Measurements from ENCODE around the gene KRTAP10-7.
"Not testable (repeated sequence)": the region's sequence is repeated elsewhere in the genome, so short reads cannot be mapped to it uniquely, and the experiment has no call there.

KRTAP10-7 gene

GRCh38 chr21:44612669-44613229, 12.4 kb downstream of the KRTAP10-7 start:
- no peak for DNase-seq

- no peak for DNase-seq
These were observed 13.2 kb downstream of the KRTAP10-7 start for GRCh38 chr21:44613386-44614155.

GRCh38 chr21:44614161-44614631, 13.8 kb downstream of the KRTAP10-7 start:
- DNase-seq, result no peak

GRCh38 chr21:44614961-44615391, 14.6 kb downstream of the KRTAP10-7 start:
- DNase-seq, result no peak

DNA sequence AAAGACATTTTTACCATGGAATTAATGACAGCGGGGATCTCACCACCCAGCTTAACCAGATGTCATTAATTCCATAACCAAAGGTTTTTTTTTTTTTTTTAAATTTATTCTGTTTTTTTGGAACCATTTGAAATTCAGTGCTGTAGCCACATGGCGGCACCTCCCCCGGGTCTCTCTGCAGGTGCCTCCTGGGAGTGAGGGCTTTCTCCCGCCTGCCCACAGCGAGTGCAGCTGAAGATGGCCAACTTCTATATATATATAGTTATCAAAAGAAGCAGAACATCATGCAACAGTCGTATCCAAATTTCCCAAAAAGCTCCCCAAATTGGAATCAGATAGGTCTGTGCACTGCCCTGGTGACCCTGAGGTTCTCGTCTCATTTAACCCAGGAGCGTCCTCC, 15.1 kb downstream of the KRTAP10-7 start:
- no peak for DNase-seq

DNA sequence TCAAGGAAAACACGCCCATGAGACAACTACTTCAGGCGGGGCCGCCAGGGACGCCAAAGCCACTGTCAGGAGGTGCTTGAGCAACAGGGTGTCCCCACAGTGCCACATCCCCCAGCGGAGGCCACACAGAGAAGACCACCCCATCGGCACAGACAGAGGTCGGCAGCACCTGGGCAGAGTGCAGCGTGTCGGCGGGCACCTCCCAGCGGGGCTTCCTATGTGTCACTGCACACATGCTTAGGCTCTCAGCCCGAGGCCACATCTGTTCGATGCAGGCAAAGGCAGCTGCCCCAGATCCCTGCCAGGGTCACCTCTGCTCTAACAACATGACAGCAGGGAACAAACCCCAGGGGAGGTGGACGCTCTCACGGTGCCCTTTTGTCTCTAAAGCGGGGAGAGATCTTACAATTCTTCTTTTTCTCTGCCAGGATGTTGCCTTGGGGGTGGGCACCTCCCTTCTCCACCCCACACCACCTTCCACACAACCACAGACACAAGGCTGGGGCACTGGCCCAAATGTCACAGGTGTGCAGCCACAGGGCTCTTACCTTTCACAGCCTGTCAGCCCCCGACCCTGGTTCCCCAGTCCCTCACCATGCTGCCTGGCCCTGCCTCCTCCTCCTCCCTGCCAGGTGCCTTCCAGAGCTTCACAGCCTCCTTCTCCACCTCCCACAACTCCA, 15.7 kb downstream of the KRTAP10-7 start:
- no peak for DNase-seq

- no peak for DNase-seq
These were observed 16.2 kb downstream of the KRTAP10-7 start for GRCh38 chr21:44616591-44616926.

- DNase-seq, result no peak
These were observed 16.7 kb downstream of the KRTAP10-7 start for GRCh38 chr21:44617071-44617501.

- no peak for DNase-seq
These were observed 18.1 kb downstream of the KRTAP10-7 start for GRCh38 chr21:44618504-44618903.

GRCh38 chr21:44618909-44619308, 18.5 kb downstream of the KRTAP10-7 start:
- no peak for DNase-seq

DNA sequence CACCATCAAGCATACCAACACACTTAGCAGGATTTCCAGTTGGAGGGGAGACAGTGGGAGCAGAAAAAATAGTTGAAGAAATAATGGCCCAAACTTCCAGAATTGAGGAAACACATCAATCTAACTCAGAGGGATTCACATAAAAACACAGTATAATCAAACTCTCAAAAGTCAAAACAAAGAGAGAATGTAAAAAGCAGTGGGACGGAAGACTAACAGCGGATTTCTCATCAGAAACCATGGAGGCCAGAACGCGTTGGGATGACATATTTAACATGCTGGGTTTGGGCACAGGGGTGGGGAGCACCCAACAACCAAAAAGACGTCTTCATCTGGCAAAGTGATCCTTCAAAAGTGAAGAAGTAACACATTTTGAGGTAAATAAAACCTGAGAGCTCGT, 19.5 kb downstream of the KRTAP10-7 start:
- DNase-seq, result no peak

DNA sequence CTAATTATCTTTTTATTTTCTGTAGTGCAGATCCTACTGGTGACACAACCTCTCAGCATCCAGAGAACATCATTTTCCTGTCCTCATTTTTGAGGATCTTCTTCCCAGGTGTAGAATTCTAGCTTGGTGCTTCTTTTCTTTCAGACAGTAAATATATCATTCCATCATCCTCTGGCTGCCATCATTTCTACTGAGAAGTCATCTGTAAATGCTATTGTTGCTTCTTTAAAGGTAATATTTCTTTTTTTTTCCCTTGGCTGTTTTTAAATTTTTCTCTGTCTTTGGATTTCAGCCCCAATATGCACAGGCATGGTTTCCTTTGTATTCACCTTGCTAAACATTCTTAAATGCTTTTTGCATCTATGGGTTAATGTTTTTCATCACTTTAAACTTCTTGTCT, 23.2 kb downstream of the KRTAP10-7 start:
- no peak for DNase-seq

DNA sequence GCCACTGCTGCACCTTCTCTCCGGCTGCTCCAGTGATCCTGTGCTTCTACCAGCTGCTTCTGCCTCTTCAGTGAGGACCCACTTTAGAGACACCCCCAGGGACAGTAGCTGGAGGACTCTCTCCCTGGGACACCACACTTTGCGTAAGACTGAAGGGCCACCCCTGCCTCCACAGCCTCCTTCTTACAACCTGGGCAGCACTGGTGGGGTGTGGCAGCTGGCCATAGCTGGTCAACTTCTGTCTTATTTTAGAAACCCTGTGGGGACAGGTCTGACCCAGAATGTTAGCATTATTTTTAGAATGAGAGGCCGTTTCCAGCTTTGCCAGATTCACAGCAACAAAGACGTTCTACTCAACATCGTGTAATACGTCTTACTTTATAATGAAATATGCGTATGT, 25.4 kb downstream of the KRTAP10-7 start:
- DNase-seq, result no peak

GRCh38 chr21:44626262-44626661, 25.9 kb downstream of the KRTAP10-7 start:
- DNase-seq, result no peak

GRCh38 chr21:44626673-44627143, 26.3 kb downstream of the KRTAP10-7 start, which contains the start of gene KRTAP10-9:
TSS of gene KRTAP10-9 (plus strand) at chr21:44627093. CDS start at chr21:44627172, 79 bp downstream.
- no peak for DNase-seq

- DNase-seq, result not testable (repeated sequence)
These were observed 26.9 kb downstream of the KRTAP10-7 start for GRCh38 chr21:44627181-44627822.

- not testable (repeated sequence) for DNase-seq
These were observed 27.4 kb downstream of the KRTAP10-7 start for GRCh38 chr21:44627831-44628233.

- DNase-seq, result no peak
These were observed 28.5 kb downstream of the KRTAP10-7 start for GRCh38 chr21:44628707-44629391.

DNA sequence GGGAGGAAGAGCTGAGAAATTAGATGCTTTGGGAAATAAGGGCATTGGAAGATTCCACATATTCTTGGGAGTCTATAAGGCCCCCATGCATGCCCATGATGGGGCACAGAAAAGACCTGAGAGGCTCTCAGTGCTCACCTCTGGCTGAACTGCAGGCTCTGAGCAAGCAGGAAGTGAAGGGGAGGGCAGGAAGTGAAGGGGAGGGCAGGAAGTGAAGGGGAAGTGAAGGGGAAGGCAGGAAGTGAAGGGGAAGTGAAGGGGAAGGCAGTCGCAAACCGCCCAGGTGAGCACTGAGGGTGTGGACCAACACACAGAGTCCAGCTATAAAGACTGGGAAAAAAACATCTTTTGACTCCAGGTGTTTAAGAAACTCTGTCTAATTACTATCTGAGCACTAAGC, 30.0 kb downstream of the KRTAP10-7 start:
- DNase-seq, result no peak

DNA sequence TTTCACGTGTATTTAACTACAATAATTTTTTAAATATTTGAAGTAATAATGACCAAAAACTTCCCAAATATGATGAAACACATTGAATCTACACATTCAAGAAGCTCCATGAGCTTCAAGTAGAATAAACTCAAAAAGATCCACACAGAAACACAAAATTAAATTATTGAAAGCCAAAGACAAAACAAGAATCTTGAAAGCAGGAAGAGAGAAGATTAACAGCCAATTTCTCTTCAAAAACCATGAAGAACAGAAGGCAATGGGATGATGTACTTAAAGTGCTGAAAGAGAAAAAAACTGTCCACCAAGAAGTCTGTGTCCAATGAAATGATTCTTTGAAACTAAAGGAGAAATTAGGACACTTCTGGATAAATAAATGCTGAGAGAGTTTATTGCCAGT, 31.7 kb downstream of the KRTAP10-7 start:
- DNase-seq, result no peak

GRCh38 chr21:44636209-44637017, 36.0 kb downstream of the KRTAP10-7 start:
- no peak for DNase-seq

Data from SIG-M5 (cell line).